ENCODE measurements around the gene STRN3.

The STRN3 gene

DNA sequence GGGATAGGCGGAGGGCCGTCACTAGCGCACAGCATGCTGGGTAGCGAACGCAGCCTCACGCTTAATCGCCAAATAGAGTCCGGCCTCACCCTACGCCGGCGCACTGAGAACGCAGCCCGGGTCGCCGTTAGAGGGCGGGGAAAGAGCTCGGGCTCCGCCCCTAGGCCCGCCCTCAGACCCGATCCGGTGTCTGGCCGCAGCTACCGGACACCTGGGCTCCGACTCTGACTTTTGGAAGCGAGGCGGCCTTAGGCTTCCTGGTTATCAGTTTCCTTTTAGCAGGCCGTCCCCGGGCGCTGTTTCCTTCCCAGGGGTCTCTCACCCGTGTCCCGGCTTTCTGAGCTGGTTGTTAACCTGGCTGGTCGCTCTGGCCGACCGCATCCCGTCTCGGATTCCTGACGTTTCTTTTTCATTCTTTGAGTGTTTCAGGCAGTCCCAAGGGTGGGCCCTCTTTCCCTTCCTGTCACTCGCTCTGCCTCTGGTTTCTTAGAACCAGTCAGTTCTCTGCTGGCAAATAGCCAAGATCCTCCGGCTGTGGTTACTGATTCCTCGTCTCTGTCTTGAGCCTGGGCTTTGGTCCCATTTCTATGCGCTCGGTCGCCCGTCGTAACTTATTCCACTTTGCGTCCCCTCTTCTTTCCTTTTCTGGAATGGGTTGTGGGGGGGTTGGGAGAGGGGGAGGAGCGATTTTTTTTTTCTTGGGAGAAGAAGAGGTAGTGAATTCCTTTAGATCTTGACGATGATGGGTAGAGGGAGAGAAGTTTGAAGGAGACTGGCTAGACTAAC lies 464 bp upstream of the STRN3 start:
- TF ChIP-seq CTCF (IDR thresholded peaks at IDR 0.05; ENCODE audit: control extremely low read depth, extremely low read depth, low read depth, missing control alignments): no peak
- DNase-seq (ENCODE audit: extremely low spot score): peak; percentile 95
- CTCF ChIA-PET: interaction anchor here (0.7 to 1.3 kb wide), 6 partner anchors 11 to 404 kb away, joined by 3 to 5 read pairs (median 4); partner anchors contain the start of gene SCFD1
- POLR2A ChIA-PET: interaction anchor here (0.9 to 1.5 kb wide), 5 partner anchors 9 to 177 kb away, joined by 3 to 4 read pairs (median 3); no protein-coding TSS in a partner anchor

- DNase-seq (ENCODE audit: extremely low spot score): peak; percentile 39
- ChIA-PET POLR2A (interaction anchor here (1.0 to 1.5 kb wide), 3 partner anchors 13 to 176 kb away, joined by 3 to 4 read pairs (median 3); no protein-coding TSS in a partner anchor), CTCF (interaction anchor here (1.1 to 1.4 kb wide), 3 partner anchors 10 to 16 kb away, joined by 3 to 5 read pairs (median 4); no protein-coding TSS in a partner anchor)
- no peak for TF ChIP-seq CTCF (IDR thresholded peaks at IDR 0.05; ENCODE audit: control extremely low read depth, extremely low read depth, low read depth, missing control alignments)
Observed at GRCh38 chr14:31025367-31026076, 657 bp downstream of the STRN3 start, which contains the start of gene AP4S1. AP4S1 (plus strand) TSS chr14:31025649; CDS start chr14:31066197, 40,548 bp downstream.

DNA sequence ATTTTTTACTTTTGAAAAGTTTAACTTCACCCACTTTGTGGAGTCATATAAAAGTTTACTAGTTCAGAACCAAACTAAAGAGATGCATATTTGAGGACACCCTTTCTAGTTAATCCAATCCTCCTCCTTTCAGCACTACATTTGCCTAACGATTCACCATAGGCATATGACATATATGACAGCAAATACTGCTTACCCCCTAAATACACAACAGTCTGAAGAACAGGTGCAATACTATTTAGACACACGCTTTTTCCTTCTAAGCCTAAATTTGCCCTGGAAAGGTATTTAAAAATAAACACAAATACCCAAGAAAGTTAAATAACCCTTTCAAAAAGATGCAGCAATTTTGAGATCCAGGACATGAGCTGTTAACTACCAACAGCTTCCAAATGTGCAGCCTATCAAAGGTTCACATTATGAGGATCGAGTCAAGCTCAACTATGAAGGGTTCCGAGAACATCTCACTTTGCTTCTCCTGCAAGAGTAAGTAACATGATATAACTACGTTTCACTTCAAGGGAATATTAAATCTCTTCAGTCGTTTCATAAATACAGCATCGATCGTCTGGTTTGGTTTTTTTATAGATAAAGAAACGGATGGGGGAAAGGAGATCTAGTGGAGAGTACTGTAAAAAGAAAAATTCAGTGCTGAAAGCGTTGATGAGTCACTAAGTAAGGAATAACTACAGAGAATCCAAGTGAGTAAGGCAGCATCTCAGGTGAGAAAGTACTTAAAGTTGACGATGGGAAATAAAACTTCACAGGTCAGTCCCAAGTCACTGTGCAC lies 1.4 kb downstream of the STRN3 start:
- CTCF ChIA-PET: interaction anchor here (1.2 to 1.4 kb wide), 2 partner anchors 10 to 13 kb away, joined by 3 read pairs; no protein-coding TSS in a partner anchor

DNA sequence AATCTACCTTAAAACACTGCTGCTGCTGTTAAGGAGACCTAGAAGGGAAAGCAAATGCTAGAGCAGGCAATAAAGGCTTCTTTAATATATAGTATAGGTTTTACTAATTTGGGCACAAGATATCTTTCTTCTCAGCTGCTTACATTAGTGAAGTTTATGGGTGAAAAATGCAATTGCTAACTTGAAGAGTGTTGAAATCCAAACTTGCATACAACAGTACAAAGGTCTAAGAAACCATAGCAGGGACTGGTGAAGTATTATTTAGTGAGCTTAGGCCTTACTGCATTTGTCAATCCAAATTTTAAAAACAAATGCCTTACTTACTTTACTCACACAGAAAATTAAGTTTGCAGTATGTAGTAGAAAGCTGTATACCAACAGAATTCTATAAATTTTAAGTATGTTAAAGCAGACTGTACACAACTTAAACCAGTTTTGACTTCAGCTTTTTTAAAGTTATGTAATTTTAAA lies 2.1 kb downstream of the STRN3 start:
- DNase-seq (ENCODE audit: extremely low spot score): no peak
- POLR2A ChIA-PET: no interaction called here
- no peak for TF ChIP-seq CTCF (IDR thresholded peaks at IDR 0.05; ENCODE audit: control extremely low read depth, extremely low read depth, low read depth, missing control alignments)
- CTCF ChIA-PET: interaction anchor here (1.2 kb wide), 1 partner anchor 9 kb away, joined by 3 read pairs; no protein-coding TSS in a partner anchor

More for the DNA sequence above, 1.4 kb downstream of the STRN3 start:
- POLR2A ChIA-PET: no interaction called here
- no peak for TF ChIP-seq CTCF (IDR thresholded peaks at IDR 0.05; ENCODE audit: control extremely low read depth, extremely low read depth, low read depth, missing control alignments)
- no peak for DNase-seq (ENCODE audit: extremely low spot score)

DNA sequence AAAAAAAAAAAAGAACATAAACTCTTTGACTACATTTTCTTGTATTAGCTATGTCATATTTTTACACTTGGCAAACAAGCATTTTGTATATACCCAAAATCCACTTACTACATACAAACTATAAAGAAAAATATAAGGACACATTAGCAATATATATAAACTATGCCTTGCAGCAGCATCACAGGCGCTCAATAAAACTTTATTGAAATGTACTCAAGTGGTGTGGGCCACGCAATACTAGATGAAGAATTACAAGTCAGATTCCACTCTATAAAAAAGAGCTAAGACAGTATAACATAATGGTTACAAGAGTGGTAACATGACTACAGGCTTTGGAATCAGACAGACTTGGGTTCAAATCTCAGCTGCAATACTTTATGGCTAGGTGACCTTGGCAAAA lies 3.8 kb downstream of the STRN3 start:
- ChIA-PET POLR2A (no interaction called here), CTCF (interaction anchor here (1.0 to 1.4 kb wide), 2 partner anchors 17 to 61 kb away, joined by 4 read pairs; no protein-coding TSS in a partner anchor)
- TF ChIP-seq CTCF (IDR thresholded peaks at IDR 0.05; ENCODE audit: control extremely low read depth, extremely low read depth, low read depth, missing control alignments): no peak
- no peak for DNase-seq (ENCODE audit: extremely low spot score)

All from GM10248 (cell line).